Astrocyte of the spinal cord (primary cell): ENCODE data around the gene RPL34.
"Not testable (repeated sequence)": the region's sequence is repeated elsewhere in the genome, so short reads cannot be mapped to it uniquely, and the experiment has no call there.

ENCODE experiments used
- DNase-seq: peaks from one replicate; pipeline ENCODE4 v3.0.0; 2011; ENCODE audit warnings: low read depth, low spot score
- H3K4me3 ChIP-seq: 2 replicates; pipeline ENCODE4 v1.5.1; 2011; ENCODE audit warnings: low read depth, mild to moderate bottlenecking, low read length, moderate library complexity
- CTCF ChIP-seq: IDR thresholded peaks from 2 replicates; pipeline ENCODE4 v1.5.1; 2012; ENCODE audit warnings: low read depth, mild to moderate bottlenecking, low read length, inconsistent platforms
- in situ Hi-C: cut with HindIII; loops from 2 replicates; pipeline ENCODE4 v1.10.0; 2017; ENCODE audit warnings: low sequenced_read_pairs

RPL34 gene

DNA sequence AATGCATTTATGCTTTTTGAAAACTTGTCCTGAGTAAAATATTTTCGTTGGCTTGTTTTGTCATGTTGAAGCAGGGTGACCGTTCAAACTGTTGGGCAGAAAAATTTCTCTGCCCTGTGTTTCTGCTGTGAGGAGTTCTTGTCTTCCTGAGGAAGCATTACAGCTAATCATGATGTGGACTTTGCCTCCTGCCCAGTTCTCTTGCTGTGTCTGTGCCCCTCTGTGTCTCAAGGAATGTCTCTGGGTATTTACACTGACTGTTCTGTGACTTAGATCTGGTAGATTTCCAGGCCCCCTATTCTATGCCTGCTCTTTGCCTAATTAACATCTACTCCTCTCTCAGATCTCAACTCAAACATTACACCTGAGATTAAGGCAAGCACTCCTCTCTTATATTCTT is 30.4 kb upstream of the RPL34 start:
- no peak overlapping the region for H3K4me3 ChIP-seq
- TF ChIP-seq CTCF, result no peak
- DNase-seq, result no peak
- in situ Hi-C loops, result no loop called here

DNA sequence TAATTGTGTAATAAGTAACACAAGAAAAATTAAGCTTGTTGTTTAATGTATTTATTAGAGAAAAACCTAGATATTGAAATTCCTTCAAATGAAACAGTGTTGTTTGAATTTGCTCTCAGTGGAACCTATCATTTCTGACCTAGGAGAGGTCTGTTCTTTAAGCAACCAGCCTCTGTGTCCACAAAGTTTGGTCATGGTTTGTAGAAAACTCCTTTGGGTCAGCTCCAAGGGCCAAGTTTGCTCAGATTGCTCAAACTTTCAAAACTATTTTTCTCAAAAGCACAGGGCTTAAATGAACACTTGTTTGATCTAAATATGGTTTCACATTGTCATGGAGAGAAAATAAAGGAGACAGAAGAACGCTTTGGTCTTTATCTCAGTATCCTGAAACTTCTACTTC is 29.6 kb upstream of the RPL34 start:
- in situ Hi-C loops, result no loop called here
- no peak for TF ChIP-seq CTCF
- H3K4me3 ChIP-seq, result no peak overlapping the region
- DNase-seq, result no peak

- in situ Hi-C loops, result no loop called here
These were observed 27.7 kb upstream of the RPL34 start for GRCh38 chr4:108592674-108592986.

DNA sequence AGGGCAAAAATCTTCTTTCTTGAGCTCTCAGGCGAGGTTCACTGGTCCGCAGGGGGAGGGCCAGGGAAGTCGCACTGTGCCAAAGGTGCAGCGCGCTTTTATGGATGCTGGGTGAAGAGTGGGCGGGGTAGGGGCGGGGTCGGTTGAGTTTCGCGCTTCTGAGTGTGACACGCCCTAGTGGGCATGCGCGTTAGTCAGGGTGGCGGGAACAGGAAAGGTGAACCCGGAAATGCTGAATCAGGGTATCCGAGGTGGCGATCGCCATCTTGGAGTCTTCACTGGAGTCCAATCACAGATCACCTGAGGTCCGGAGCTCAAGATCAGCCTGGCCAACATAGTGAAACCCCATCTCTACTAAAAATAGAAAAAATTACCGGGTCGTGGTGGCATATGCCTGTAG is 26.1 kb upstream of the RPL34 start:
- in situ Hi-C loops, H3K4me3 ChIP-seq, DNase-seq: not testable (repeated sequence)

More at GRCh38 chr4:108592674-108592986, 27.7 kb upstream of the RPL34 start:
- no peak for DNase-seq
- no peak overlapping the region for H3K4me3 ChIP-seq
- no peak for TF ChIP-seq CTCF

- in situ Hi-C loops, result no loop called here
- no peak for DNase-seq
- no peak for TF ChIP-seq CTCF
- H3K4me3 ChIP-seq, result no peak overlapping the region
These were observed 24.0 kb upstream of the RPL34 start for GRCh38 chr4:108596344-108596743.

GRCh38 chr4:108601106-108601505 is 19.3 kb upstream of the RPL34 start:
- no peak for TF ChIP-seq CTCF
- in situ Hi-C loops, result no loop called here
- H3K4me3 ChIP-seq, result no peak overlapping the region
- DNase-seq, result no peak

DNA sequence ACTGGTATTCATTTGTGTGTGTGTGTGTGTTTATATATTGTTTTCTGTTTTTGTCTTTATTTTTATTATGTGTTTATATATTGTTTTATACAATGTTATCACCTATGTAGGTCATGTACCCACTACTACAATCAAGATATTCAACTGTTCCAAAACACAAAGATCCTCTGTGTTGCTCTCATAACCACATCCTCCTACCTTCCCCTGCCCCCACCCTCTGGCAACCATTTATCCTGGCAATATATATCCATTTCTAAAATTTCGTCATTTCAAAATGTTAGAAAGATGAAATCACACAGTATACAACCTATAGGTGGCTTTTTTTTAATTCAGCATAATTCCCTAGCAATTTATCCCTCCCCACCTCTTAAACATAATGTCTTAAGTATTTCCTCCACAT is 18.8 kb upstream of the RPL34 start:
- DNase-seq, result no peak
- in situ Hi-C loops, result no loop called here
- H3K4me3 ChIP-seq, result no peak overlapping the region
- TF ChIP-seq CTCF, result no peak
